Mesothelial cell of epicardium (in vitro differentiated cells): ENCODE results near the gene CCR6. TPM values are rescaled to one million over a fixed set of nuclear protein-coding genes. Genes with fewer than 3 reads are reported as not detected.

Source experiments
- DNase-seq, 2 experiments: peaks; one replicate each; pipeline ENCODE4 v3.0.0; 2021; ENCODE audit warnings: low spot score in 2 of 2; ENCODE audit not compliant: unreplicated experiment in 2 of 2
- H3K27ac Mint-ChIP-seq: 2 replicates; pipeline ENCODE4 v1.8.0; 2021; ENCODE audit warnings: mixed read lengths
- H3K27me3 Mint-ChIP-seq: 2 replicates; pipeline ENCODE4 v1.8.0; 2021; ENCODE audit warnings: low read depth, mixed read lengths
- H3K36me3 Mint-ChIP-seq: 2 replicates; pipeline ENCODE4 v1.8.0; 2021; ENCODE audit warnings: mixed read lengths
- H3K4me1 Mint-ChIP-seq: 2 replicates; pipeline ENCODE4 v1.8.0; 2021; ENCODE audit warnings: mixed read lengths
- H3K4me3 Mint-ChIP-seq: 2 replicates; pipeline ENCODE4 v1.8.0; 2021; ENCODE audit warnings: mild to moderate bottlenecking, moderate library complexity, mixed read lengths
- H3K9me3 Mint-ChIP-seq: 2 replicates; pipeline ENCODE4 v1.8.0; 2021; ENCODE audit warnings: mixed read lengths
- total RNA-seq: library from RNA; stranded (reverse); gene quantifications from 3 replicates; pipeline ENCODE4 v1.2.1, GENCODE V29; 2021
- TF ChIP-seq, protein P1 (sequence below): fragments of 200-600 bp; sonication (generic); IDR thresholded peaks from one replicate; pipeline ENCODE4 v1.5.0; 2021; ENCODE audit warnings: antibody characterized with exemption; ENCODE audit not compliant: unreplicated experiment

The CCR6 gene
- total RNA-seq = not detected in 3 replicates

- Mint-ChIP-seq H3K4me3 (no peak within 1 kb of the TSS), H3K4me1 (peaks cover 2% of the 10 kb centered on the region), H3K27ac (no peak within 1 kb of the TSS), H3K27me3 (no peaks in the 10 kb centered on the region), H3K9me3 (no peaks in the 10 kb centered on the region), H3K36me3 (no peaks in the 10 kb centered on the region)
- TF ChIP-seq, protein P1, sequence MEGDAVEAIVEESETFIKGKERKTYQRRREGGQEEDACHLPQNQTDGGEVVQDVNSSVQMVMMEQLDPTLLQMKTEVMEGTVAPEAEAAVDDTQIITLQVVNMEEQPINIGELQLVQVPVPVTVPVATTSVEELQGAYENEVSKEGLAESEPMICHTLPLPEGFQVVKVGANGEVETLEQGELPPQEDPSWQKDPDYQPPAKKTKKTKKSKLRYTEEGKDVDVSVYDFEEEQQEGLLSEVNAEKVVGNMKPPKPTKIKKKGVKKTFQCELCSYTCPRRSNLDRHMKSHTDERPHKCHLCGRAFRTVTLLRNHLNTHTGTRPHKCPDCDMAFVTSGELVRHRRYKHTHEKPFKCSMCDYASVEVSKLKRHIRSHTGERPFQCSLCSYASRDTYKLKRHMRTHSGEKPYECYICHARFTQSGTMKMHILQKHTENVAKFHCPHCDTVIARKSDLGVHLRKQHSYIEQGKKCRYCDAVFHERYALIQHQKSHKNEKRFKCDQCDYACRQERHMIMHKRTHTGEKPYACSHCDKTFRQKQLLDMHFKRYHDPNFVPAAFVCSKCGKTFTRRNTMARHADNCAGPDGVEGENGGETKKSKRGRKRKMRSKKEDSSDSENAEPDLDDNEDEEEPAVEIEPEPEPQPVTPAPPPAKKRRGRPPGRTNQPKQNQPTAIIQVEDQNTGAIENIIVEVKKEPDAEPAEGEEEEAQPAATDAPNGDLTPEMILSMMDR = no peak
- DNase-seq = no peak
Measured at GRCh38 chr6:167122827-167123657, at the start of gene CCR6. Gene CCR6, plus strand, starts transcription at chr6:167123096. Its CDS starts 13,039 bp downstream, at chr6:167136135.

DNA sequence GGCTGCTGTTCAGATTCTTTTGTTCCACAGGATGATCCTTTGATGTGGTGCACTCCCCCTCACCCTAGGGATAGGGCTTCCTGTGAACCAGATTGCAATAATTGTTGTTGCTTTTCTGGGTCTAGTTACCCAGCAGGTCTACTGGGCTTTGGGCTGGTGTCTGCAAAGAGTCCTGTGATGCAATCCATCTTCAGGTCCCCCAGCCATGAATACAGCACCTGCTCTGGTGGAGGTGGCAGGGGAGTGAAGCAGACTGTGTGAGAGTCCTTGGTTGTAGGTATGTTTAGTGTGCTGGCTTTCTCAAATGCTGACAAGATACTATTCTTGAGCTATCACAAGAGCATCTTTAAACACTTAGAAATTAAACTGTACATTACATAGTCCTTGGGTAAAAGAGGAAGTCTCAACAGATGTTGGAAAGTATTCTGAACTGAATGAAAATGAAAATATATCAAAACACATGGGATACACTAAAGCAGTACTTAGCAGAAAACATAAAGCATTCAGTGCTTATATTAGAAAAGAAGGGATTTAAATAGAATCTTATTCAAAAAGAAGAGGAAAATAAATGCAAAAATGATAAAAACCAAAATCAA lies 49.1 kb upstream of the CCR6 start:
- TF ChIP-seq, protein P1 = no peak
- Mint-ChIP-seq H3K4me3 (no peak overlapping the region), H3K27ac (no peak overlapping the region), H3K9me3 (peaks cover 39% of the 10 kb centered on the region), H3K27me3 (no peaks in the 10 kb centered on the region), H3K4me1 (no peaks in the 10 kb centered on the region), H3K36me3 (peaks cover 8% of the 10 kb centered on the region)
- no peak for DNase-seq

DNA sequence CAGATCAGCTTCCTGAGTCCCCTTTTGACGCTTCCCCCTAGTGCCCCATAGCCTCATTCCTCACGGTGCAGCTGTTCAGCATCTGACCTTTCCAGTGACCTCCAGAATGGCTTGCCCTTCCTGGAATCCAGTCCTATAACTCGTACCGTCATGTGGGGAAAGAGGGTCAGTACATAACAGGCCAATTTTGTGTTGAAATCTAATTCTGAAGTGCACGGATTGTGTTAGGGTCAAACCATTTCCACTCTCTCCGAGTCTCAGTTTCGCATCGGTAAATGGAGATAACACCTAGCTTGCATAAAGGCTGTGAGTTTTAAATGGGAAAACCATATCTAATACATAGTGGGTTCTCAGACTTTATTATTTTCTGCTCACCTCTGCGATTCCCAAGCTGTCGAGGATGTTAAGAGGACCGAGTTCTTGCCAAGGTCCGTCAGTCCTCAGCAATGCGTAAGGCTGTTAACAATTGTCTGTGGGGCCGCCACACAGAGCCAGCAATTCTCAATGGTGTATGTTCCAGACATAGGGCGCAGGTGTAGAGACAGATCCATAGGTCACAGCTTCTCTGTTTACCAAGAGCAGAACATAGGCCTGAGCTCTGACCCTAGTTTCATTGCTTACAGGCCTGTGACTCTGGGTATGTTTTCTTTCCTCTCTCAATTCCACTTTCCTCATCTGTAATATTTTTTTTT lies 45.5 kb upstream of the CCR6 start:
- H3K9me3 Mint-ChIP-seq = peaks cover 10% of the 10 kb centered on the region
- no peak overlapping the region for H3K27ac Mint-ChIP-seq
- TF ChIP-seq, protein P1 = no peak
- peaks cover 1% of the 10 kb centered on the region for H3K36me3 Mint-ChIP-seq
- H3K4me3 Mint-ChIP-seq = no peak overlapping the region
- H3K4me1 Mint-ChIP-seq = no peaks in the 10 kb centered on the region
- DNase-seq = no peak
- H3K27me3 Mint-ChIP-seq = no peaks in the 10 kb centered on the region

DNA sequence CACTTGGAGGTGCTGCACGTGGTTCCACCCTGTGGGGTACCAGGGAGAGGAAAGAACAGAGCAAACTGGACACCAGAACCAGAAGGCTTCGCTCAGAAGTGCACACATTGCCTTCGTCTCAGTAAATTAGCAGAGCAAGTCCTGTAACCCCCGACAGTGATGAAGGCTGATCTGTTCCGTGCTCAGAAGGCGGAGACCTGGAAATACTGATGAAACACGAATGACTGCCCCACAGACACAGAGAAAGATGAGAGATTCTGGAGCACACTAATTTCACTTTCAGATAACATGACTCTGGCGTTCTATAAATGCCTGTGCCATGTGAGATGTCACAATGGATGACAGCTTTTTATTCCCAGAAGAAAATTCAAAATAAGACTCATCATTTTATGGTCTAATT lies 44.2 kb upstream of the CCR6 start:
- Mint-ChIP-seq H3K9me3 (peaks cover 8% of the 10 kb centered on the region), H3K27ac (no peak overlapping the region), H3K27me3 (peaks cover 3% of the 10 kb centered on the region), H3K36me3 (no peaks in the 10 kb centered on the region), H3K4me1 (no peaks in the 10 kb centered on the region), H3K4me3 (no peak overlapping the region)
- no peak for DNase-seq
- TF ChIP-seq, protein P1 = no peak

- Mint-ChIP-seq H3K4me1 (no peaks in the 10 kb centered on the region), H3K4me3 (no peak overlapping the region), H3K27me3 (peaks cover 3% of the 10 kb centered on the region), H3K9me3 (peaks cover 9% of the 10 kb centered on the region), H3K27ac (no peak overlapping the region), H3K36me3 (no peaks in the 10 kb centered on the region)
- TF ChIP-seq, protein P1 = no peak
- DNase-seq = no peak
Measured at GRCh38 chr6:167079853-167080297, 43.0 kb upstream of the CCR6 start.
